ENCODE results near the gene PRSS36.
"Not testable (repeated sequence)": the region's sequence is repeated elsewhere in the genome, so short reads cannot be mapped to it uniquely, and the experiment has no call there.

Gene PRSS36

GRCh38 chr16:31120129-31120528 lies 29.7 kb downstream of the PRSS36 start:
- no peak for DNase-seq (ENCODE audit: low spot score)

GRCh38 chr16:31118223-31119155 lies 31.4 kb downstream of the PRSS36 start:
- DNase-seq (ENCODE audit: low spot score) = no peak

GRCh38 chr16:31117384-31118222 lies 32.3 kb downstream of the PRSS36 start, which contains the start of gene KAT8:
TSS of gene KAT8 (plus strand) at chr16:31117664. CDS start at chr16:31117682, 18 bp downstream.
- DNase-seq (ENCODE audit: low spot score) = peak; percentile 98

- DNase-seq (ENCODE audit: low spot score) = no peak
Measured at GRCh38 chr16:31114468-31114867, 35.4 kb downstream of the PRSS36 start.

GRCh38 chr16:31113121-31114120 lies 36.4 kb downstream of the PRSS36 start:
- no peak for DNase-seq (ENCODE audit: low spot score)

DNA sequence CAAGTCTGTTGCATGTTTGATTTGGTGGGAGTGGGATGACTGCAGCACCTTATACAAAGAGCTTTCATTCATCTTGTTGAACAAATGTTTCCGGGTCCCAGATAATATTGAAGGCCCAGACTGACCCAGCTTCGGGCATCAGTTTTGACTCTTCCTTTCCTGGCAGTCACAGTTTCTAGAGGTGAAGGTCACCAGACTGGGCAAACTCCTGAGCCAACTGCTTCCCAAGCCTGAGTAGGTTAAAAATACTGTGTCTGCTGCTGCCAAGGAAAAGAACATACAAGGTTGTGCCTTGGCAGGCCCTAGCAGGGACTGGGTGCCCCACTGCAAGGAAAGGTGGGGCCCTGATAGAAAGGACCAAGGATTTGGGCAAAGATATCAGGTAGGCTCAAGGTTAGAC lies 37.2 kb downstream of the PRSS36 start:
- DNase-seq (ENCODE audit: low spot score) = no peak

DNA sequence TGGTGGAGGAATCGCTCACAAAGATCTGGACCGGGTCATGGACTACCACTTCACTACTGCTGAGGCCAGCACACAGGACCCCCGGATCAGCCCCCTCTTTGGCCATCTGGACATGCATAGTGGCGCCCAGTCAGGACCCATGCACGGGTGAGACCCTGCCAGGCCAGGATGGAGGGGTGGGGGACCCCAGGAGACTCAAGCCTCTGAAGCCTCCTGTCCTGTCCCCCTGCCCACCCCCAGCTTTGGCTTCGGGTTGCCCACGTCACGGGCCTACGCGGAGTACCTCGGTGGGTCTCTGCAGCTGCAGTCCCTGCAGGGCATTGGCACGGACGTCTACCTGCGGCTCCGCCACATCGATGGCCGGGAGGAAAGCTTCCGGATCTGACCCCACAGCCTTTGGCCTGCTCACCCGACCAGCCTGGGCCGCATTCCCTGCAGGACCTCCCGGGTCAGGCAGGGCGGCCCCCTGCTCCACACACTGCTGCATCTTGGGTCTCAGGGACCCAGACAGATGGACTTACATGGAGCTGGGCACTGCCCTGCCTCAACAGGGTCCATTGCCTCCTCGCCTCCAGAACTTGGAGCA lies 37.9 kb downstream of the PRSS36 start:
- no peak for DNase-seq (ENCODE audit: low spot score)

GRCh38 chr16:31110106-31111034 lies 39.5 kb downstream of the PRSS36 start:
- DNase-seq (ENCODE audit: low spot score) = no peak

DNA sequence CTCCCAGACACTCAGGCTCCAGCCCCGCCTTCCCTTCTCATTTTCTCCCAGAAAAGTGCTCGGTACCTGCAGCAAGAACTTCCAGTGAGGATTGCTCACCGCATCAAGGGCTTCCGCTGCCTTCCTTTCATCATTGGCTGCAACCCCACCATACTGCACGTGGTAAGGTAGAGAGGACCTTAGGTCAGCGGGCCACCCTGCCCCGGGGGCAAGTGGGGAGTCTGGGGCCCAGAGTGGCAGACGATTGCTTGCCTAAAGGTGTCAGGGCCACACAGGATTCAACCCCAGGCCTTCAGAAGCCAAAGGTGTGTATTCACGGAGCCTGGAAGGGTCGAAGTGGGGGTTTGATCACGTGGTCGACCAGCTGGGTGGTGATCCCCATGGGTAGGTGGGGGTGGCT lies 40.2 kb downstream of the PRSS36 start:
- DNase-seq (ENCODE audit: low spot score) = no peak

DNA sequence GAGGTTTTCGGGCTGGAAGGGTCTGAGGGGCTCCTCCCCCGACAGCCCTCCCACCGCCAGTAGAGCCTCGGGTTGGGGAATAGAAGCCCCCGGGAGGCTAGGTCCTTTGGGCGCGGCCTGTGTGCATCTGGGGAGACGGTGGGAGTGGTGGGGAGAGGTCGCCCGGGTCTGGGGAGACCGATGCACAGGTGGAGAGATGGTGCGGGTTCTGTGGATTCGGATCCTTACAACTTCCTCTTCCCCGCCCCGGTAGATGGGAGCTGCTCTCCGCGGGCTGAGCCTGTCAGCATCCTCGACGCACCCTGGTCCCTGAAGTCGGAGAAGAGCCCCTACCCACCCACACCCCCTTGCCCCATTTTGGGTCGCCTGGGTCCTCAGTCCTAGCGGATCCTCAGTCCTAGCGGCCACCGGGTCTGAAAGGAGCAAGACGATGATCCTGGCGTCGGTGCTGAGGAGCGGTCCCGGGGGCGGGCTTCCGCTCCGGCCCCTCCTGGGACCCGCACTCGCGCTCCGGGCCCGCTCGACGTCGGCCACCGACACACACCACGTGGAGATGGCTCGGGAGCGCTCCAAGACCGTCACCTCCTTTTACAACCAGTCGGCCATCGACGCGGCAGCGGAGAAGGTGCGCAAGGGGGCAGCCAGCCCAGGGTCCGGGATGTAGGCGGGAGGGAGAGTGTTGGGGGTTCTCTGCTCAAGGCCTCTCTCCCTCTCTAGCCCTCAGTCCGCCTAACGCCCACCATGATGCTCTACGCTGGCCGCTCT lies 40.9 kb downstream of the PRSS36 start:
- no peak for DNase-seq (ENCODE audit: low spot score)

- DNase-seq (ENCODE audit: low spot score) = peak; percentile 81
Measured at GRCh38 chr16:31108035-31108793, 41.7 kb downstream of the PRSS36 start, which contains the start of gene BCKDK. TSS of gene BCKDK (plus strand) at chr16:31108386. CDS start at chr16:31109224, 838 bp downstream.

- DNase-seq (ENCODE audit: low spot score) = no peak
Measured at GRCh38 chr16:31107465-31107867, 42.4 kb downstream of the PRSS36 start.

DNA sequence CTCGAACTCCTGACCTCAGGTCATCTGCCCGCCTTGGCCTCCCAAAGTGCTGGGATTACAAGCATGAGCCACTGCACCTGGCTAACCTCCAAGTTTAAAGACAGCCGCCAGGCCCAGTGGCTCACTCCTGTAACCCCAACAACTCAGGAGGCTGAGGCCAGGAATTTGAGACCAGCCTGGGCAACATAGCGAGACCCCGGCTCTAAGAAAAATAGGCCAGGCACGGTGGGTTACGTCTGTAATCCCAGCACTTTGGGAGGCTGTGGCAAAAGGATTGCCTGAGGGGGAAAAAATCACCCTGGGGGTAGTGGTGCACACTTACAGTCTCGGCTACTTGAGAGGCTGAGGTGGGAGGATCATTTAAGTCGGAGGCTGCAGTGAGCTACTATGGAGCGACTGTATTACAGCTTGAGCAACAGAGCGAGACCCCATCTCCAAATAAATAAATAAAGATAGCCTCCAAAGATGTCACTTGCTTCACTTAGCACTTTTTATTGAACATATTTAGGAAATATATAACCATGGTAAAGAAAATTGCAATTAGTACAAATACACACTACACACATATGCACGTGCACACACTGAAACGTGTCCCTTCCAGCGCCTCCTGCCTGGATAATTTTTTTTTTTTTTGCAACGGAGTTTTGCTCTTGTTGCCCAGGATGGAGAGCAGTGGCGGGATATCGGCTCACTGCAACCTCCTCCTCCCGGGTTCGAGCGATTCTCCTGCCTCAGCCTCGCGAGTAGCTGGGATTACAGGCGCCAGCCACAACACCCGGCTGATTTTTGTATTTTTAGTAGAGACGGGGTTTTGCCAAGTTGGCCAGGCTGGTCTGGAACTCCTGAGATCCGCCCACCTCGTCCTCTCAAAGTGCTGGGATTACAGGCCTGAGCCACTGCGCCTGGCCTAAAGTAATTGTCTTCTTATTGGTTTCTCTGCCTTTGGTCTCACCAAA lies 43.1 kb downstream of the PRSS36 start:
- DNase-seq (ENCODE audit: low spot score) = no peak

DNA sequence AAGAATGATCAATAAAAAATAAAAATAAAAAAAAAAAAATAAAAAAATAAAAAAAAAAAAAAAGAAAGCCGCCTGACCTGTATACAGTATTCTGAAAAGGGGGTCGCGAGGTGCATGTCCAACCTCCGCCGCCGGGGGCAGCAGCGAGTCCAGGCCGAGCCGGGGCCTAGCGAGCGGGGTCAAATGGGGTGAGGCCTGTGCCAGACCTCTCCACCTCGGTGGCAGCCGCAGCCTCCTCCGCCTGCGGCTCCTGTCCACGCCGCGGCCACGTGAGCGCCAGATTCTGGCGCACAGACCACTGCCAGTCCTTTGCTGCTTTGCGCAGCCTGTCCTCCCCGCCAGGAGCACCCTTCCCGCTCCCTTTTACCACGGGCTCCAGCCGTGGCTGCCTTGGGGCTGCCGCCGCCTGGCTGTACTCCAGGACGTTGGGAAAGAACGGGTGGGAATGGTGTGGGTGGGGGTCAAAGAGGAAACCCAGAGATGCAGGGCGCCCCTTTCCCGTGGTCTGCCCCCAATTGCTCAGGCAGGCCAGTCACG lies 44.1 kb downstream of the PRSS36 start:
- DNase-seq (ENCODE audit: low spot score) = peak; percentile 87

DNA sequence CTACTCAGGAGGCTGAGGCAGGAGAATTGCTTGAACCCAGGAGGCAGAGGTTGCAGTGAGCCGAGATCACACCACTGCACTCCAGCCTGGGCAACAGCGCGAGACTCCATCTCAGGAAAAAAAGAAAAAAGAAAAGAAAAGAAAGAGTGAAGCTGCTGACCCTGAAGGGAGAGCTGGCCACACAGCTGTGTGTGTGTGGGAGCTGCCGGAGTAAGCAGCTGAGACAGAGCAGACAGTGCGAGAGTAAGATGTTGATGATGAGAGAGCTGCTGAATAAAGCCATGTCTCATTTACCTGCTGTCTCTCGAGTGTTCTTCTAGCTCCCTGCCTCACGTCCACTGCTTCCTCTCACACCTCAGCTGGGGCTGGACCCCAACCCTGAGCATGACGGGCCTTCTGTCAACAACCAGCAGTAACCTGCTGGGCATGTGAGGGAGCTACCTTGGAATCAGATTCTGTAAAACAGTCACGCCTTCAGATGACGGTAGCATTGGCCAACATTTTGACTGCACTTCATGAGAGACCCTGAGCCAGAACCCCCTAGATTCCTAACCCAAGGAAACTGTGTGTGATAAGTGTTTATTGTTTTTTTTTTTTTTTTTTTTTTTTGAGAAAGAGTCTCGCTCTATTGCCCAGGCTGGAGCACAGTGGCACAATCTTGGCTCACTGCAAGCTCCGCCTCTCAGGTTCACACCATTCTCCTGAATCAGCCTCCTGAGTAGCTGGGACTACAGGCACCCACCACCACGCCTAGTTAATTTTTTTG lies 48.8 kb downstream of the PRSS36 start:
- not testable (repeated sequence) for DNase-seq (ENCODE audit: low spot score)
